Stimulated activated CD8-positive, alpha-beta memory T cell treated with anti-CD3 and anti-CD28 coated beads, Interleukin-4, amount 100 ng/mL, for 1 hour (primary cell): ENCODE measurements around the gene MYZAP.

Experiments used
- DNase-seq, 2 donors: peaks; one replicate each; pipeline ENCODE4 v3.0.0-alpha.2; 2020; ENCODE audit warnings: low read depth in 2 of 2, low spot score in 1 of 2

Gene MYZAP

DNA sequence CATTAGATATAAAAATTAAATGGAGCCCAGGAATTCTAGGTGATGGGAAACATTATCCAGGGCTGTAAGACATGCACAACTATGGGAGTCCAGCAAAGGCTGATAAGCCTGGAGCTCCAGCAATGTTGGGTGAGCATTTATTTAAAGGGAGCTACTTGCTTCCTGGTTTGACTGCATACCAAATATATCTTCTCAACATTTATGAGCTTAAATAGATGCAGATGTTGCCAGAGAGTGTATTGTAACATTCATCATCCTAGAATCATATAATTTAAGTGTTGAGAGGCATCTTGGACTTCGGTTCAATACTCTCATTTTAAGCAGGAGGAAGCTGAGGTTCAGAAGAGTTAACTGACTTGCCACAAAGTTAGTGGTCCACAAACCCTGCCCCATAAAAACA is 102.6 kb downstream of the MYZAP start:
- DNase-seq = no peak

DNA sequence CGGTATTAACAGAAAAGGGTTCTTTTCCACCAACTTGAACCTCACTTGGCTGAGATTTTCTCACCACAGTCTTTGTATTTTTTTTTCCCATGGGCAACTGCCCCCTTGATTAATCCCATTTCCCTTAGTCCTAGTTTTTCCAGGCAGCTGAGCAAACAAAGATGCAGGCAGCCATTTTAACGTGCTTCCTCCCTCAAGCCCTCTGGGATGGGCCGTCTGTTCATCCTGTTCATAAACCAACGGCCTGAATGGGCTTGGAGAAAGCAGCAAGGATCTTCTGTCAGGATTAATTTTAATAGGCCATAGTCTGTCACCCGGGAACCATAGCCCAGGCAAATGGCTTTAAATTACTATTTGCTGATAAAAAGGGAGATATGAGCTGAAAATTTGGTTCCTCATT is 104.4 kb downstream of the MYZAP start:
- no peak for DNase-seq

DNA sequence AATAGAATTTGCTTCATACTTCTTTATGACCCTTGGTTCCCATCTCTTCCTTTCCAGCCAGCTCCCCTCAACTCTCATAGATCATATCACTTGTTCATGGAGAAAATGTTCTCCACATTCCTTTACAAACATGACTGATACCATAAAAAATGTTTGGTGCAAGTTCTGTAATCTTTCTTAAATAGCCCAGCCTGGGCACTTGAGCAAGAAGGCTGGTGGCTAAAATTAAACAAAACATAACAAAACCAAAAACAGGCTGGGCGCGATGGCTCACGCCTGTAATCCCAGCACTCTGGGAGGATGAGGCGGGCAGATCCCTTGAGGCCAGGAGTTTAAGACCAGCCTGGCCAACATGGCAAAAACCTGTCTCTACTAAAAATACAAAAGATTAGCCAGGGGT is 105.9 kb downstream of the MYZAP start:
- no peak for DNase-seq

DNA sequence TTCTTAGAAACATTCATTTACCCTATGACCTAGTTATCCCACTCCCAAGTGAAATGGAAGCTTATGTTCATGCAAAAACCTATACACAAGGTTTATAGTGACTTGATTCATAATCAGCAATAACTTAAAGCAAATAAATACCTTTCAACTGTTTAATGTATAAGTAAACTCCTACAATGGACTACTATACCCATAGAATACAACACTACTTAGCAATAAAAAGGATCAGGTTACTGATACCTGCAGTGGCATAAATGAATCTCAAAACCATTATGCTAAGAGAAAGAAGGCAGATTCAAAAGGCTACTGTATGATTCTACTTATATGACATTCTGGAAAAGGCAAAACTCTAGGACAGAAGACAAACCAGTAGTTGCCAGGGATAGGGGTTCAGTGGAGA is 106.5 kb downstream of the MYZAP start:
- DNase-seq = no peak

DNA sequence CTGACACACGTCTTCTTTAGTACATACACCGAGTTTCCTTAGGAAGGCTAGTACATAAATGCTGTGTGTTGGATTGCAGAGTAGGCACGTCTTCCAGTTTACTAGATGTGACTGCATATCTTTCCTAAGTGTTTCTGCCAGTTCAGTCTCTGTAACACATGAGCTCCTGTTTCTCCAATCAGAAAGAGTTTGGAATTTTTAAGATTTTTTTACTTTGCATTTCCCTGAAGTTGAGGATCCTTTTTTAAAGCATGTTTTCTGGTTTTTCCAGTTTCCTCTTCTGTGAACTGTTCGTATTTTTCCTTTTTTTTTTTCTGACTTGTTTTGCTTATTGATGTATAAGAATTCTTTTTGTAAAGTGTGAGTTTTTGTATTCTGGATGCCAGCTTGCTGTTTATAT is 107.3 kb downstream of the MYZAP start:
- DNase-seq = no peak

DNA sequence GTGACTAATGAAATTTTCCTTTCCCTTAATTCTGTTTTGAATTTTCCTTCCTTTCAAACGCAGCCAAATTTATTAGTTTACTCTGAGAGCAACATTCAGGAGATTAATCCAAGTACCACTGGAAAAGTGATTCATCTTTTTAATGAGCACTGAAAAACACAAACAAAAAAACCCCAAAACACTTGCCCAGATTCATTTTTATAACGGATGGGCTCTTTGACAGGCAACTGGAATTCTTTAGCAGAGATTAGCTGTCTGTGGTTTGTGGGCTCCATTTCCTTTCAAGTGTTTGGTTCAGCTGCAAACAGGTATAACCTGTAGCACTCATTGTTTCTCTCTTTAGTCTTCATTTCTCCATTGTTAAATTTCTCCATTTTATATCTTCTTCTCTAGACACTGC is 111.7 kb downstream of the MYZAP start:
- DNase-seq = no peak

DNA sequence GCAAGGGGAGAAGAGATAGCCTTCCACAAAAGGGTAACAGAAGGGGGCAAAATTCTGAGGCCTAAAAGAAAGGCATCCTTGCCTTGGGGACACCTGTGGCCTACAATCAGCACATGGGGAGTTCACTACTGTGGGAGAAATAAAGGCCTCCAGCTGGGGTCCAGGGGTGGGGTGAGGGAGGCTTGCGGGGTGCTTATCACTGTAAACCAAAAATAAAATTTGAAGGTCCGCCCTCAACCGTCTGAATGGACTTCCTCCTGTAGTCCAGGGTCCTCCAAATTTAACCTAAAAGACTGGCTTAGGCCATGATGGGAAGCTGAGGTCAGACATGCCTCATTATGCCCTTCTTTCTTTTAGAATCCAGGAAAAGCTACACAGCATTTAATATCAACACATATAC is 112.7 kb downstream of the MYZAP start:
- no peak for DNase-seq

DNA sequence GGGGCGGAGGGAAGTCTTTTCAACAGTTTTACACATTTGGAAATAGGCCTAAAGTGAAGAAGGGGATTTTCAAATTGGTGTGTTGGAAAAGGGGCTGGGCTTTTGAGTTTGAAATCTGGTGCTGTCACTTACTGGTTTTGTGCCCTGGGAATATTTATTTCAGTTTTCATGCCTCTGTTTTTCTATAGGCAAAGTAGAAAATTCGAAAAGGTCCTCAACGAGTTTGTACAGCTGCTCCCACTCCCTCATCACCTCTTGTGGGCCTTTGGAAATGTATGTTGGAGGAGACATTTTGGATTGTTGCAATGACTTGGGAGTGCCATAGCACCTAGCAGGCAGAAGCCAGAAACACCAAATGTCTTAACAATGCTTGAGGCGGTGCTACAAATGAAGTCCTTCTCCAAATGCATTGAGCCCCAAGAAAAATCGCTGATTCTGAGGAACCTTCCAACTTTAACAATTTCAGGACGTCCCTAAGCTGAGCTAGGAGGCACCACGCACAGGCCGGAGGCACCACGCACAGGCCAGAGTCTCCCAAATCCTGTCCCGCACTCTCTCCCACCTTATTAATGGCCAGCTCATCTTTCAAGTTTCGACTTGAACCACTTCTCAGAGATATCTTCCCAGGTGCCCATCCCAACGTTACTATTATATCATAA is 114.2 kb downstream of the MYZAP start:
- DNase-seq = no peak

DNA sequence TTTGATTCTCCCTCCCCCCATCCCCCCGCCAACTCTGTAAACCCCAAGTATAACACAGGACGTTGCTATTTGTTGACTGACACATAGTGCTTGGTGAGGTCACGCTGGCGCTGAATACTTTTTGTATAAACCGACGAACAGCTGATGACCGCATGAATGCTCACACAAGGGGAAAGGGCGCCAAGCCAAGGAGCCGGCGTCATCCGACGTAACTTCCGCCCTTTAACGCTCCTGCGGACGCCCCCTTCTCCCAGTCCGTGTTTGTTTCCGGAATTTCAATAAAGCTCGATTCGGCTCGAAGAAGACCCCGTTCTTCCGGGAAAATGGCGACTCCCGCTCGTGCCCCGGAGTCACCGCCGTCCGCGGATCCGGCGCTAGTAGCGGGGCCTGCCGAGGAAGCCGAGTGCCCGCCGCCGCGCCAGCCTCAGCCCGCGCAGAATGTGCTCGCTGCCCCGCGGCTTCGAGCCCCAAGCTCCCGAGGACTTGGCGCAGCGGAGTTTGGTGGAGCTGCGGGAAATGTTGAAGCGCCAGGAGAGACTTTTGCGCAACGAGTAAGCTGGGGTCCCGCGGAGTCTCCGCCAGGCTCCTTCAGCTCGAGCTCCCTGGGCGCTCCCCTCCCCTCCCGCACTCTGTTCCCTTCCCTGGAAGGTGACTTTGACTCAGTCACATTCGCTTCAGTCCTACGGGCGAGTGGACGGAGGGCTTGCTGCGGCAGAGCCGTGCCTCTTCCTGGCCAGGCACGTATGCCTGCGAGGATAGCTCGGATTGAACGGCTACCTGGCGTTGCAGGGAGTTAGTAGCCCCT is 114.9 kb downstream of the MYZAP start, which contains the start of gene POLR2M:
Gene POLR2M (plus strand): TSS at position 310 of the 805 bp plus-strand sequence. CDS start 129 bp downstream, at position 439.
- peak; percentile 71 to 79 for DNase-seq

DNA sequence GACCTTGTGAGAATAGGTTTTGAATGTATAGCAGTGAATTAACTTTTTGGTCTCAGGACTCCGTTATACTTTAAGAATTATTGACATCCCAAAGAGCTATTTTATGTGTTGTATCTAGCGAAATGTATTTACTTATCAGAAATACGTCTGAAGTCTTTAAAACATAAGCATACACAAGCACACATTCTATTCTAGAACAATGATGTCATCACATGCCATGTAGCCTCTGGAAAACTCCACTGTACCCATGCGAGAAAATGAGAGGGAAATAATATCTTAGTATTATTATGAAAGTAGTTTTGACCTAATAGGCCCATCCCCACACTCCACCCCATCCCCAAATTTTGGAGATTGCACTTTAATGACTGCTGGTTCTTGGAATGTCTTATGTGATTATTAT is 116.3 kb downstream of the MYZAP start:
- no peak for DNase-seq

DNA sequence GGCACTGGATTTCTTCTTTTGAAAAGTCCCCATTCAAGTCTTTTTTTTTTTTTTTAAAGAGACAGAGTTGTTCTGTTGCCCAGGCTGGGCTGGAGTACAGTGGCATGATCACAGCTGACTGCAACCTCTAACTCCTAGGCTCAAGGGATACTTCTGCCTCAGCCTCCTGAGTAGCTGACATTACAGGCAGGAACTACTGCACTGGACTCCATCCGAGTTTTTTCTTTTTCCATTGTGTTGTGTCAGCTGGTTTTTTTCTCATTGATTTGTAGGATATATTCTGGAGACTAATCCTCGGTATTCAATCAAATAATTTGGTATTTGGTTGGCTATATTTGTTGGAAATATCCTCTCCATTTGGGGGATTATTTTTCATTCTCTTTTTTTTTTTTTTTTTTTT is 126.6 kb downstream of the MYZAP start:
- DNase-seq = no peak

DNA sequence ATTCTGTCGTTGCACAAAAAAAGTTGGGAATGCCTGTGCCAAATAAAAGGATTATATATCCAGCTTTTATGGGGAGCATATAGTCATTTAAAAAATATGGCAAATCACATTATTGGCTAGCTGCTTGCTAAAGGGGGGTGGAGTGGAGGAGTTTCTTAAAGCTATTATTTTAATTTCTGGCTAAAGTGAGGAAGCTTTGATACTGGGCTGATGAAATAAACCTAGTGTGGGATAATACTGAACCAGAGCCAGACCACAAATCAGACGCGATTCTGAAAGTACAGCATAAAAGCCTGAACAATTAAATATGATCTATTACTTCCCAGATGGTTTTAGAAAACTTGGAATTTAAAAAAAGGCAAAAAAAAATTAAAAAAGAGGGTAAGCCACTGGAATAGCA is 129.2 kb downstream of the MYZAP start:
- DNase-seq = no peak

DNA sequence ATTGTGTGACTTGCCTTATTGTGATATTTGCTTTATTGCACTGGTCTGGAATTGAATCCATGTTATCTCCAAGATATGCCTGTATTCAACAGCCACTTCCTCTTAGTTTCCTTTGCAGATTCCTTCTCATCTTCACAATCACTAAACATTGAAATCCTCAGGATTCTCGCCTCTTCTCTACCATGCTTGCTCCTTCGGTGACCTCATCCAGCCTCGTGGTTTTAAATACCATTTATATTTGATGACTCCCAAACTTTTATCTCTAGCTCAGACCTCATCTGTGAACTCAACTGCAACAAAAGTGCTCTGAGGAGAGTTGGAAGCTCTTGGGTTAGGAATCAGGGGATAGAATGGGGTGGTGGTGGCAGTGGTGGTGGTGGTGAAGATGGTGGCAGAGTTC is 134.7 kb downstream of the MYZAP start:
- no peak for DNase-seq

DNA sequence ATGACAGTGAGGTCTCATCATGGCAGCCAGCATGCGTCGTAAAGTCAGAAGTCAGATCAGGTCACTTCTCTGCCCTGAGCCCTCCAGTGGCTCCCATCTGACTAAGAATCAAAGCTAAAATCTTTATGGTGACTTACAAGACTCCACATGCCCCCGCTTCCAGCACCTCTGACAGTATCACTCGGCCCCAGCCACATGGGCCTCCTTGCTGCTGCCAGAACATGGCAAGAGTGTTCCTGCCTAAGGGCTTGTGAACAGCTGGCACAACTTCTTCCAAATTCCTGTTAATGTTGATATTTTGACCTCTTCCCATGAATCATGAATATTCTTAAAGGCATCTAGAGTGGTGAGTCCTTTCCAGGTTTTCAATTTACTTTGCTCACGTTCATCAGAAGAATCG is 135.3 kb downstream of the MYZAP start:
- no peak for DNase-seq

DNA sequence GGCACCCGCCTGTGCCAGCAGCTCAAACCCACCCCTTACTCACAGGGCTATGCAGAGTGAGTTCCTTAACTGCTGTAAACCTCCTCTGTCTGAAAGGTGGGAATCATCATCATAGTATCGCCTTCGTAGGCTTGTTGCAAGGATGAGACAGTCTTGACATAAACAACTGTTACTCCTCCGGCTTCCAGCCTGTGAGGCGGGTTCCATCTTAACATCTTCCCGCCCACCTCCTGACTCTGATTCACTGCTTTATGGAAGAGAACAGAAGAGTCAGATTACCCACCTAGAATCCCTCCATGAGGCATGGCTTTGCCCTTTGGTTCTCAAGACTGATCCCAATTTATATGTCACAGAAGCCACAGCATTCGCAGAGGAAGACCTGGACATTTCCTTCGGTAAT is 136.7 kb downstream of the MYZAP start:
- DNase-seq = no peak

DNA sequence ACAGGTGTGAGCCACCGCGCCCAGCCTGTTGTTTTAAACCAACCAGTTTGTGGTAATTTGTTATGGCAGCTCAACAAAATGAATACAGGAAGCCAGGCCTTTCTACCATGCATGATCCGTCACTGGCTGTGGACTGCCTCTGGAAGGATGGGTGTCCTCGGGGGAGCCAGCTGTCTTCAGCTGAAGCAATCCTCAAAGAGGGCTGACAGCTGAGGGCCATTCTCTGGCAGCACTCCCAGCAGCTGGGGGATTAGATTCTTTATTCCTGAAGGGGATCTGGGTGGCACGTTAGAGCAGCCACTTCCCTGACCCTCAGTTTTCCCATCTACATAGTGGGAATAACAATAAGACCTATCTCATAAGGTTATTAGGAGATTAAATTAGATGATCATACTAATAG is 139.2 kb downstream of the MYZAP start:
- DNase-seq = no peak

DNA sequence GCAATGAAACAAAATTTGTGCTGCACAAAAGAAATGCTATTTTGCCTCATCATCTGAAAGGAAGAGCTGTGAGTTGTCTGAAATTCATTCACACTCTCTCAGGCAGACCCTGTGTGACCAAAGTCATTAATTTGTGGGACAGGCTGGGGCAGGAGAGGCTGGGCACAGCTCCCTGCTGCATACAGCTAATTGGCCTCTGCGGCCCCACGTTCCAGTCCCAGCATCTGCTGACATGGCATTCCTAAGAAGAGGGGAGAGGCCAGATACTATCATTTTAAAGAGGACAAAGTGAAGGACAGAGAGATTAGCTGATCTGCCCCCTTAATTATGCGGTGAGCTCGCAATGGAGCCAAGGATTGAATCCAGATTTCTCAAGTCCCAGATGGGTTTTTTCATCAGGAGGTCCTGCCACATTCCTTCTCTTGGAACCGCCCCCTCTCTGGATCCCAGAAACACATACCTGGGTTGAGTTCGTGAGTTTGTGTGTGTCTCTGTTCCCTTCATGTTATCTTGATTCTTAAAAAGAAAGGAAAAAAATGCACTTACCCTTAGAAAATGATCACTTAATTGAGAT is 139.9 kb downstream of the MYZAP start:
- no peak for DNase-seq

DNA sequence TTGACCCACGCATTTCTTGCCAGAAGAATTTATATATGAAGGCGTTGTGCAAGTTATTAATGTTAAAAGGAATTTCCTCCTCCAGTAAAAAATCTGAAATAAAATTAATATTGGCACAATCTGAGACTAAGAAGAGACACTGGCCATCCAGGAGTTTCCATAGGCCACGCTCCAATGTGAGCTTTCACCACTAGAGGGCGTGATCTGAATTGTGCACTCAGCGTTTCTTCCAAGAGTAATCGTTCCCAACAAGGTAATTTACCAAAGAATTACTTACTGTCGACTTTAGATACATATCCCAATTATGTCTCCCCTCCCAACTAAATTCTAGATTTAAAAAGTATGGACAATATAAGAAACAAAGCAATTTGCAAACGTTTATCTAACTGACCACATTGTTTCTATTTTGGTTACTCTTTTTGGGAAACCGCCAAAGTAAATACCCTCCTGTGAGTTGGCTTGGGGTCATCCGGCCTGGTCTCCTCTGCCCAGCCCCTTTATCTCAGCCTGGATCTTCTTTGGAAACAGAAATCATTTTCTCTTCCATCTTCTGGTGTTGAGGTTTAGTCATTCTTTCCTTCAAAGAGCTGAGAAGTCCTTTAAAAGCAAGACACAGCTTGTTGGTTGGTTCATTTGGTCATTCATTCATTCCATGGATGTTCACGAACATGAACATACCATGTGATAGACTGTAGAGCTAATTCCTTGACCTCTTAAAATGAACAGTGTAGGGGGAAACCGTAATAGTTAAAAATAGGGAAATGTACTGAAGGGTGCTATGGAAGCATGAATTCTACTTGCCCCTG is 141.0 kb downstream of the MYZAP start:
- no peak for DNase-seq

DNA sequence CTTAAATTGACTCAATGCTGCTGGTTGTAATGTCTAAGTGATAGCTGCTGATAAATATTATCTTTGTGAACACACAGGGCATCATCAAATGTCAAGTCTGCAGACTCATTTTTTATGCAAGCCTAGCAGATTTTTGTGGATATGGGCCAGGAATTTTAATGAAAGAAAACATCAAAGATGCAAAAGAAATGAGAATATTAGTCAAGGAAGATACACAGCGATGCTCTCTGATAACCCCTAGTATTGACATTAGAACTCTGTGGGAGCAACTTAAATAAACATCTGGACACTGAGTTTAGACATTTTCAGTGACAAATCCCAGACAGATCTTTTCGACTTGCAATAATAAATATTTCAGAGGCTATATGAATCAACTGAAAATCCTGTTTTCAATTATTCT is 143.2 kb downstream of the MYZAP start:
- DNase-seq = no peak
